GM19395 (cell line): ENCODE data around the gene CGB1.
"Not testable (repeated sequence)": the region's sequence is repeated elsewhere in the genome, so short reads cannot be mapped to it uniquely, and the experiment has no call there.

ENCODE experiments used
- ATAC-seq: cut with Tn5 transposase; IDR thresholded peaks from one replicate; pipeline ENCODE4 v1.9.1; 2021; ENCODE audit warnings: mild to moderate bottlenecking, moderate library complexity; ENCODE audit not compliant: unreplicated experiment

Gene CGB1

GRCh38 chr19:49058562-49058961 lies 21.9 kb upstream of the CGB1 start:
- no peak for ATAC-seq

- no peak for ATAC-seq
Observed at GRCh38 chr19:49057636-49058234, 21.0 kb upstream of the CGB1 start, which contains the start of gene CGB7. CGB7 (minus strand) TSS chr19:49057749; CDS start chr19:49055375, 2,374 bp downstream.

DNA sequence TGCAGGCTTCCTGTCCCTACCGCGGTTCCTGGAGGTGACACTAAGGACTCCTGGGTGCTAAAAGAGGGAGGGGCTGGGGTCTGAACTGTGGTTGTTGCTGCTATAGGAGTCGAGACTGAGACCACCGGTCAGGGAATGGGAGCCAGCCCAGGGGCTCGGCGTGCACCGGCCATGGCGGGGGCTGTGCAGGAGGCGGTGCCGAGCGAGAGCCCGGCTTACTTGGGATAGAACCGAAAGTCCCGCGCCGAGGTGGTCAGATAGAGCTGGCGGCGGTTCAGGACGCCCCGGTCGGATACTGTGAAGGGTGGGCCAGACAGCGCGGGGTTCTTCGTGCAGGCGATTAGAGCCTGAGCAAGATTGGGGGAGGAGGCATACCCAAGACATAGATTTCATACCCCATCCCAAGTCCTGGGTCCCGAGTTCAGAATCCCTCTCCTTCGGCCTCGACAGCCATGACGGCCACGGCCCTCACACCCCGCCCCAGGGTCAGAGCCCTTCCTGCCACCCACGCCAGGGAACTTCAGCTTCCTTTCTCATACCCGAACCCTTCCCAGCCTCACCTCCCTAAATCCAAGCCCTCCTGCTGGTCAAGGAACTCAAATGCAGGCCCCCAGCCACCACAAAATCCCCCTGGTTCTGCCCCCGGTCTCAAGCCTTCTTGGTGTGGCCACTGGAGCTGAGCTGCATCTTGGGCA lies 20.4 kb upstream of the CGB1 start:
- not testable (repeated sequence) for ATAC-seq

DNA sequence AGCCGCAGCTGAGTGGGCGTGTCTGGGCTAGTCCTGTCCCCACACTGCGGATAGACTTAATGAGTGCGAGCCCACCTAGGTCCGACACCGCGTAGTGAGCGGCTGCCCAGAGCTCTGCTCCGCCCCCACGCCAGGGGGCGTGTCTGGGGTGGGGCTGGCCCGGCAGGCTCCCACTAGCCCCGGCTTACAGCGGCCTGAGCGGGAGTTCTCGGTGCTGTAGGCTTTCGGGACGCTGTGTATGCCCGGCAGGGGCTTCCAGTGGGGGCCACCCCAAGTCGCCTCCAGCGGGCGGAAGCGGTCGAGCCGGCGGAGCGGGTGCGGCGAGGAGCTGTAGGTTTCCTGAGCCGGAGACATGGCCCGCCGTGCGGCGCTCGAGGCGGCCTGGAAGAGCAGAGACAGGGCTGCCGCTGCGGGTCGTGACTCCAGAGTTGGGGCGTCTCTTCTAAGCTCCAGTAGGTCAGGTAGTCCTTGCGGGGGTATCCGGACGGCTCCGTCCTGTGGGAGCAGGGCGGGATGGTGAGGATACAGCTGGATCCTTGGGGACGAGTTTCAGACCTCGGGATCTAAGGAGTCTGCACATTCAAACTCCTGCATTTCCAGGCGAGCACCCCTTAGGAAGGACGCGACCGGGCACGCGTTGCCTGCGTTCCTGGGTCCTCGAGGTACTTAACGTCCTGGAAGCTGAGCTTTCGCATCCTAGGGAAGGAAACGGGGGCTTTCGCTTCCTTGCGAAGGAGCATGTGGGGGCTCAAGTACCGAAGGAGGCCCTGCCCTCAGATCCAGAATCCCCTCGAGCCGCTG lies 19.6 kb upstream of the CGB1 start:
- no peak for ATAC-seq

GRCh38 chr19:49050376-49051033 lies 13.8 kb upstream of the CGB1 start:
- not testable (repeated sequence) for ATAC-seq

DNA sequence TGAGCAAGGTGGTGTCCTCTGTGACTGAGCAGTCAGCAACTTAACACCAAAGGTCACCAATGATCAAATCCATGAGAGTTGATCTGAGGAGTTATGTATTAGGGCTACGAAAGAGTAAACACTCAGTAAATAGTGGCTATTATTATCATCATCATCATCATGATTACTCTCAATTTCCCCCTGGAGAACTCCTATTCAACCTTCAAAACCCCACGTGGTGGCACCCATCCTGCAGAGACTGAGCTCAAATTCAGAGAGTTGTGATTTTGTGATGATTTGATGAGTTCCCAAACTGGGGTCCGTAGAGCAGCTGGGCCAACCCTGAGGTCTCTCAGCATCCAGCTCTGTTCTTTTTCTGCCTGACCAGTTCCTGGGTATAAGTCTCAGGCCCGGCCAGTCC lies 13.1 kb upstream of the CGB1 start:
- ATAC-seq: not testable (repeated sequence)

- not testable (repeated sequence) for ATAC-seq
Observed at GRCh38 chr19:49049011-49049410, 12.3 kb upstream of the CGB1 start, which contains the start of gene CGB8. CGB8 (minus strand) TSS chr19:49049111; CDS start chr19:49048739, 372 bp downstream.

- not testable (repeated sequence) for ATAC-seq
Observed at GRCh38 chr19:49043548-49043947, 6.9 kb upstream of the CGB1 start, which contains the start of gene CGB5. CGB5 (plus strand) TSS chr19:49043848; CDS start chr19:49044210, 362 bp downstream.

- ATAC-seq: not testable (repeated sequence)
Observed at GRCh38 chr19:49042666-49043065, 6.0 kb upstream of the CGB1 start.

DNA sequence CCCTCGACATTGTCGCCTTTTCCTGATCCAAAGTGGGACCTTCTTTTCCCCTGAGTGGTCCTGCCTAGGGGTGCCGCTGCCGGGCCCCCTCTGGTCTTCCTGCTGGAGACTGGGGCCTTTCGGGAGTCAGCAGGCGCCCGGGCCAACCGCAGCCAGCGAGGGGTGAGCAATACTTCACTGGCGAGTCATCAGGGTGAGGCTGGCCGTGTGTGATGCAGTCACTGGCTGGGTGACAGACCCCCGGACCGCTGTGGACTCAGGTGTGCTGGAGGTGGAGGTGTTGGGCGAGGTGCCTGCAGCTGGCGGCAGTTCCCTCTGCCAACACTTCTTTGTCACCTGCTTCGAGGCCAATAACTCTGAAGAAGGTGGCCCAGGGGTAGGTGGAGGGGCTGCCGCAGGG lies 5.5 kb upstream of the CGB1 start:
- ATAC-seq: no peak

DNA sequence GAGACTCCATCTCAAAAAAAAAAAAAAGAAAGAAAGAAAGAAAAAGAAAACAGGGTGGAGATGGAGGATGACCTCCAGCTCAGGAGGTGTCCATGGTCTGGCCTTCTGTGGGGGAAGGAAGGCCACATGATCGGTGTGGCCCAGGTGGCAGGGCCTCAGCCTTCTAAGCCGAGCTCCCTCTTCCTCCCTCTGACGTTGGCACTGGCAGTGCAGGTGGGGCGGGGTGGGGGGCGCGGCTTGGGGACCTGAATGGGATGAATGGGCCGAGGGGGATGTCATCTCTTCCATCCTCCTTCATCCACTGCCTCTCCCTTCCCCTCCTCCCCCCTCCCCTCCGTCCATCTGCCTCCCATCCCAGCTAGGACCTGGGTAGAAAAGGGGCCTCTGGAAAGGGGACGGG lies 3.0 kb upstream of the CGB1 start:
- not testable (repeated sequence) for ATAC-seq

DNA sequence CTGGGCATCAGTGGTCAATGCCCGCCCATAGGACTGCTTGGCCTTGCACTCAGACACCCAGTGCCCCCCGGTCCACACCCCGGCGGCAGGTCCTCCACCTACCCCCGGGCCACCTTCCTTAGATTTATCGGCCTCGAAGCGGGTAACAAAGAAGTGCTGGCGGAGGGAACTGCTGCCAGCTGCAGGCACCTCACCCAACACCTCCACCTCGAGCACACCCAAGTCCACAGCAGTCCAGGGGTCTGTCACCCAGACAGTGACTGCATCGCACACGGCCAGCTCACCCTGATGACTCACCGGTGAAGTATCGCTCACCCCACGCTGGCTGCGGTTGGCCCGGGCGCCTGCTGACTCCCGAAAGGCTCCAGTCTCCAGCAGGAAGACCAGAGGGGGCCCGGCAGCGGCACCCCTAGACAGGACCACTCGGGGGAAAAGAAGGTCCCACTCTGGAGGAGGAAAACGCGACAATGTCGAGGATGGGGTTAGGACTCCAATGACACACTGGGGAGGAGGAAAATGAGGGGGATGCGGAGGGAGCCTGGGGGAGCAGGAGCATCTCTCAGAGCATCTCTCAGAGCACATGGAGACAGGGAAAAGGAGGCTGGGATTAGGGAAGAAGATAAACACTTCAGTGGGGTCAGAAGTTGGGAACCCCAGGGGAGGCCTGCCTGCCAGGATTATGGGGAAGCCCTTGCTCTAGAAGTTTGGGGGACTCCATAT lies 2.0 kb upstream of the CGB1 start:
- not testable (repeated sequence) for ATAC-seq

- not testable (repeated sequence) for ATAC-seq
Observed at GRCh38 chr19:49038111-49038510, 1.4 kb upstream of the CGB1 start.

DNA sequence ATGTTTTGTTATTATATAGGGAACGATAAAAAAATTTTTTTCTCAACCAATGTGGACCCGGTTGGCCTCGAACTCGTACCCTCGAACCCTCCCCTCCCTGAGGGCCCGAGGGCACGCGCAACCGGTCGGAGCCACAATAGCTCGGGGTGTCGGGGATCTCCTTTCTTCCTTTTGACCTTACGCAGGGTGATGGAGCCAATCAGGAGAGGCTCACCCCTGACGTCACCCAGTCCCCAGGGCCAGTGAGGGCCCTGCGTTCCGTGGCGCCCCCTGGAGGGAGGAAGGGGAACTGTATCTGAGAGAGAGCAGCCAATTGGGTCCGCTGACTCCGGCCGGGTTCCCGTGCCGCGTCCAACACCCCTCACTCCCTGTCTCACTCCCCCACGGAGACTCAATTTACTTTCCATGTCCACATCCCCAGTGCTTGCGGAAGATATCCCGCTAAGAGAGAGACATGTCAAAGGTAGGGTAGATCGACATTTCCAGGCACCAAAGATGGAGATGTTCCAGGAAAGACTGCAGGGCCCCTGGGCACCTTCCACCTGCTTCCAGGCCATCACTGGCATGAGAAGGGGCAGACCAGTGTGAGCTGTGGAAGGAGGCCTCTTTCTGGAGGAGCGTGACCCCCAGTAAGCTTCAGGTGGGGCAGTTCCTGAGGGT lies 4.9 kb downstream of the CGB1 start, which contains the start of gene CGB2:
Gene CGB2, plus strand, starts transcription at position 249 of the 660 bp plus-strand sequence. Its CDS starts 206 bp downstream, at position 455.
- not testable (repeated sequence) for ATAC-seq

GRCh38 chr19:49030323-49030722 lies 6.4 kb downstream of the CGB1 start:
- not testable (repeated sequence) for ATAC-seq

DNA sequence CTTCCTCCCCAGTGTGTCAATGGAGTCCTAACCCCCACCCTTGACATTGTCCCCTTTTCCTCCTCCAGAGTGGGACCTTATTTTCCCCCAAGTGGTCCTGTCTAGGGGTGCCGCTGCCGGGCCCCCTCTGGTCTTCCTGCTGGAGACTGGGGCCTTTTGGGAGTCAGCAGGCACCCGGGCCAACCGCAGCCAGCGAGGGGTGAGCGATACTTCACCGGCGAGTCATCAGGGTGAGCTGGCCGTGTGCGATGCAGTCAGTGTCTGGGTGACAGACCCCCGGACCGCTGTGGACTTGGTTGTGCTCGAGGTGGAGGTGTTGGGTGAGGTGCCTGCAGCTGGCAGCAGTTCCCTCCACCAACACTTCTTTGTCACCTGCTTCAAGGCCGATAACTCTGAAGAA lies 6.9 kb downstream of the CGB1 start:
- ATAC-seq: not testable (repeated sequence)

DNA sequence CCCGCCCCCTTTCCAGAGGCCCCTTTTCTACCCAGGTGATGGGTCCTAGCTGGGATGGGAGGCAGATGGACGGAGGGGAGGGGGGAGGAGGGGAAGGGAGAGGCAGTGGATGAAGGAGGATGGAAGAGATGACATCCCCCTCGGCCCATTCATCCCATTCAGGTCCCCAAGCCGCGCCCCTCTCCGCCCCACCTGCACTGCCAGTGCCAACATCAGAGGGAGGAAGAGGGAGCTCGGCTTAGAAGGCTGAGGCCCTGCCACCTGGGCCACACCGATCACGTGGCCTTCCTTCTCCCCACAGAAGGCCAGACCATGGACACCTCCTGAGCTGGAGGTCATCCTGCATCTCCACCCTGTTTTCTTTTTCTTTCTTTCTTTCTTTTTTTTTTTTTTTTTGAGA lies 8.0 kb downstream of the CGB1 start:
- ATAC-seq: not testable (repeated sequence)

GRCh38 chr19:49025599-49025998 lies 11.1 kb downstream of the CGB1 start:
- not testable (repeated sequence) for ATAC-seq

DNA sequence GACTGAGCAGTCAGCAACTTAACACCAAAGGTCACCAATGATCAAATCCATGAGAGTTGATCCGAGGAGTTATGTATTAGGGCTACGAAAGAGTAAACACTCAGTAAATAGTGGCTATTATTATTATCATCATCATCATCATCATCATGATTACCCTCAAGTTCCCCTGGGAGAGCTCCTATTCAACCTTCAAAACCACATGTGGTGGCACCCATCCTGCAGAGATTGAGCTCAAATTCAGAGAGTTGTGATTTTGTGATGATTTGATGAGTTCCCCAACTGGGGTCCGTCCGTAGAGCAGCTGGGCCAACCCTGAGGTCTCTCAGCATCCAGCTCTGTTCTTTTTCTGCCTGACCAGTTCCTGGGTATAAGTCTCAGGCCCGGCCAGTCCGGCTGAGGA lies 11.6 kb downstream of the CGB1 start:
- not testable (repeated sequence) for ATAC-seq
